Lung (tissue), 12 donors: ENCODE results near the gene RASSF7. TPM values are rescaled to one million over a fixed set of nuclear protein-coding genes. Genes with fewer than 3 reads are reported as not detected.

ENCODE experiments used
- ATAC-seq: fragments of 200-7000 bp; cut with Tn5 transposase; one replicate; pipeline ENCODE4 v1.9.1; 2020; ENCODE audit warnings: moderate number of reproducible peaks; ENCODE audit not compliant: insufficient read depth, low FRiP score
- DNase-seq, 3 donors: peaks; one replicate each; pipeline ENCODE4 v3.0.0-alpha.2; 2013 to 2017
- H3K27ac ChIP-seq, 2 donors: one replicate each; pipeline ENCODE4 v1.5.1; 2013; ENCODE audit warnings: mild to moderate bottlenecking in 2 of 2, moderate library complexity in 2 of 2, control low read depth in 1 of 2, inconsistent platforms in 1 of 2, low read depth in 1 of 2, low read length in 1 of 2
- H3K27me3 ChIP-seq, 3 donors: one replicate each; pipeline ENCODE4 v1.5.1; 2013; ENCODE audit warnings: low read length in 2 of 3; ENCODE audit not compliant: control insufficient read depth in 3 of 3, insufficient read depth in 3 of 3
- H3K36me3 ChIP-seq, 4 donors: one replicate each; pipeline ENCODE4 v1.5.1; 2013; ENCODE audit warnings: low read length in 4 of 4, mild to moderate bottlenecking in 1 of 4, moderate library complexity in 1 of 4; ENCODE audit not compliant: control insufficient read depth in 4 of 4, insufficient read depth in 4 of 4
- H3K4me1 ChIP-seq, 5 donors: one replicate each; pipeline ENCODE4 v1.5.1; 2013; ENCODE audit warnings: low read length in 5 of 5, mild to moderate bottlenecking in 2 of 5, moderate library complexity in 1 of 5; ENCODE audit not compliant: control insufficient read depth in 5 of 5, insufficient read depth in 5 of 5
- H3K4me3 ChIP-seq: one replicate; pipeline ENCODE4 v1.5.1; 2013; ENCODE audit warnings: mild to moderate bottlenecking, control low read depth, moderate library complexity
- H3K9ac ChIP-seq, 2 donors: one replicate each; pipeline ENCODE4 v1.5.1; 2013; ENCODE audit warnings: low read length in 2 of 2, control low read depth in 1 of 2; ENCODE audit not compliant: insufficient read depth in 1 of 2
- H3K9me3 ChIP-seq, 4 donors: one replicate each; pipeline ENCODE4 v1.5.1; 2013; ENCODE audit warnings: low read length in 3 of 4, mild to moderate bottlenecking in 1 of 4, moderate library complexity in 1 of 4; ENCODE audit not compliant: control insufficient read depth in 4 of 4, insufficient read depth in 3 of 4
- CTCF ChIP-seq: IDR thresholded peaks from 2 replicates; pipeline ENCODE4 v1.5.1; 2012; ENCODE audit warnings: mild to moderate bottlenecking; ENCODE audit errors: control extremely low read depth, extremely low read depth
- WGBS, 2 donors: extraction: QIAGEN DNeasy Blood & Tissue Kit; methylation state at CpG; one replicate each; pipeline ENCODE4 v1.1.7; 2013; 5-methylcytosine and 5-hydroxymethylcytosine counted together
- polyA plus RNA-seq, 2 donors: library from polyadenylated mRNA; stranded (reverse); fragments of 200-250 nt; gene quantifications; one replicate each; pipeline ENCODE4 v1.2.1, GENCODE V29; 2013
- total RNA-seq, 2 donors: library from RNA; depleted of rRNA in 1 of 2; stranded (reverse); fragments of >200 nt in 1 of 2; gene quantifications; one replicate each; pipeline ENCODE4 v1.2.1, GENCODE V29; 2014 to 2021
- donor health status: control.
- donor health status: control.
- donor health status: Bipolar disorder and iron deficiency.
- donor health status: healthy.
- donor health status: DM: yes; HTN: yes; CAD: no.

Gene RASSF7
- total and polyA plus RNA-seq, 4 donors = 47.9 to 153 (median 66.4) TPM

GRCh38 chr11:568306-569157, 7.8 kb downstream of the RASSF7 start:
- DNase-seq (peak; percentile 93 to 96 (median 96)), ATAC-seq (peak; percentile 93)
- peak overlapping the region; percentile 74 to 95 for H3K27ac ChIP-seq
- no peaks in the 10 kb centered on the region for H3K9me3 ChIP-seq
- peak overlapping the region in 1 of 2 donors; percentile 11 for H3K9ac ChIP-seq
- H3K27me3 ChIP-seq = no peaks in the 10 kb centered on the region
- H3K4me3 ChIP-seq = peak overlapping the region; percentile 43
- H3K4me1 ChIP-seq = peaks cover 0 to 23% (median 10%) of the 10 kb centered on the region in 5 donors
- WGBS, 2 donors = 1% methylated on average over 58 to 123 of the region's 123 CpGs
- no peak for TF ChIP-seq CTCF
- H3K36me3 ChIP-seq = peaks cover 0 to 5% (median 0%) of the 10 kb centered on the region in 4 donors

GRCh38 chr11:569158-569885, 8.6 kb downstream of the RASSF7 start:
- Histone ChIP-seq H3K27ac (peak overlapping the region; percentile 74 to 95), H3K36me3 (no peaks in the 10 kb centered on the region), H3K9me3 (no peaks in the 10 kb centered on the region), H3K9ac (peak overlapping the region in 1 of 2 donors; percentile 11), H3K4me1 (peaks cover 0 to 20% (median 10%) of the 10 kb centered on the region in 5 donors), H3K4me3 (peak overlapping the region; percentile 43), H3K27me3 (no peaks in the 10 kb centered on the region)
- no peak for TF ChIP-seq CTCF
- WGBS, 2 donors = 37 to 43% methylated on average over 36 of the region's 36 CpGs
- no peak for DNase-seq
- ATAC-seq = no peak

- no peak for TF ChIP-seq CTCF
- Histone ChIP-seq H3K9ac (no peak overlapping the region), H3K9me3 (no peaks in the 10 kb centered on the region), H3K36me3 (no peaks in the 10 kb centered on the region), H3K4me1 (peaks cover 0 to 29% (median 14%) of the 10 kb centered on the region in 5 donors), H3K27ac (no peak overlapping the region), H3K4me3 (no peak overlapping the region), H3K27me3 (peaks cover 0 to 5% (median 0%) of the 10 kb centered on the region in 3 donors)
- no peak for ATAC-seq
- no peak for DNase-seq
- 73 to 79% methylated on average over 8 of the region's 8 CpGs for WGBS, 2 donors
Measured at GRCh38 chr11:571802-572185, 11.0 kb downstream of the RASSF7 start.
